Measurements from ENCODE around the gene CACNB2.

DNA sequence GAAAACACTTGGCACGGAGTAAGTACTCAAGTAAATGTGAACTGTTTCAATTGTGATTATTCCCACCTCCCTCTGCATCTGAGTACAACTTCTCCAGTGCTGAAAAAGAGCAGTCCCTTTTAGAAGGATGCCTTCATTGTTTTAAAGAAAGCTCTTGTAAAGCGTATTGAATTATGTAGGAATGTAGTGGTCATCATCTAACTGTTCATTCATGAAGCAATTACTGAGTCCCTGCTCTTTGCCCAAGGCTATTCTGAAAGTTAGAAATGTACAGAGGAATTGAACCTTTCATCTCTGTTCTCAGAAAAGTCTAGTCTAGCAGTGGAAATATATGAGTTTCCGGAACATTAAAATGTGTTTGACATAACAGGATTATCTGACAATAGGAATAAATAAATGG lies 127.8 kb downstream of the CACNB2 start:
- TF ChIP-seq, protein P1, sequence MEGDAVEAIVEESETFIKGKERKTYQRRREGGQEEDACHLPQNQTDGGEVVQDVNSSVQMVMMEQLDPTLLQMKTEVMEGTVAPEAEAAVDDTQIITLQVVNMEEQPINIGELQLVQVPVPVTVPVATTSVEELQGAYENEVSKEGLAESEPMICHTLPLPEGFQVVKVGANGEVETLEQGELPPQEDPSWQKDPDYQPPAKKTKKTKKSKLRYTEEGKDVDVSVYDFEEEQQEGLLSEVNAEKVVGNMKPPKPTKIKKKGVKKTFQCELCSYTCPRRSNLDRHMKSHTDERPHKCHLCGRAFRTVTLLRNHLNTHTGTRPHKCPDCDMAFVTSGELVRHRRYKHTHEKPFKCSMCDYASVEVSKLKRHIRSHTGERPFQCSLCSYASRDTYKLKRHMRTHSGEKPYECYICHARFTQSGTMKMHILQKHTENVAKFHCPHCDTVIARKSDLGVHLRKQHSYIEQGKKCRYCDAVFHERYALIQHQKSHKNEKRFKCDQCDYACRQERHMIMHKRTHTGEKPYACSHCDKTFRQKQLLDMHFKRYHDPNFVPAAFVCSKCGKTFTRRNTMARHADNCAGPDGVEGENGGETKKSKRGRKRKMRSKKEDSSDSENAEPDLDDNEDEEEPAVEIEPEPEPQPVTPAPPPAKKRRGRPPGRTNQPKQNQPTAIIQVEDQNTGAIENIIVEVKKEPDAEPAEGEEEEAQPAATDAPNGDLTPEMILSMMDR (IDR thresholded peaks at IDR 0.05), result no peak
- TF ChIP-seq EZH2 (IDR thresholded peaks at IDR 0.05), result no peak

Data from neural progenitor cell (in vitro differentiated cells).